Transverse colon (tissue), 4 donors: ENCODE measurements around the gene TDRD1. TPM values are rescaled to one million over a fixed set of nuclear protein-coding genes. Genes with fewer than 3 reads are reported as not detected.

Source experiments
- DNase-seq: peaks from one replicate; pipeline ENCODE4 v3.0.0-alpha.2; 2019
- H3K27ac ChIP-seq, 4 donors: fragments of 200-600 bp; sonication (generic); 2 replicates each; pipeline ENCODE4 v1.5.1; 2016 to 2018; ENCODE audit warnings: inconsistent platforms in 4 of 4
- H3K27me3 ChIP-seq: fragments of 200-600 bp; sonication (generic); 2 replicates; pipeline ENCODE4 v1.5.1; 2017; ENCODE audit warnings: inconsistent platforms
- H3K36me3 ChIP-seq, 4 donors: fragments of 200-600 bp; sonication (generic); 2 replicates each; pipeline ENCODE4 v1.5.1; 2017 to 2019; ENCODE audit warnings: inconsistent platforms in 4 of 4
- H3K4me1 ChIP-seq, 4 donors: fragments of 200-600 bp; sonication (generic); 2 replicates each; pipeline ENCODE4 v1.5.1; 2017 to 2020; ENCODE audit warnings: inconsistent platforms in 4 of 4
- H3K4me3 ChIP-seq, 4 donors: fragments of 200-600 bp; sonication (generic); 1 replicate in 1 of 4; 2 replicates in 3 of 4; pipeline versions ENCODE4 v1.5.1 to v1.6.1; 2017 to 2019; ENCODE audit warnings: inconsistent platforms in 4 of 4
- H3K9me3 ChIP-seq, 2 donors: fragments of 200-600 bp; sonication (generic); 2 replicates each; pipeline ENCODE4 v1.5.1; 2017 to 2019; ENCODE audit warnings: inconsistent platforms in 2 of 2
- EP300 ChIP-seq: sonication (generic); formaldehyde crosslinking; IDR thresholded peaks from one replicate; pipeline ENCODE4 v1.6.1; 2017; ENCODE audit warnings: antibody characterized with exemption, low read depth
- POLR2A ChIP-seq: fragments of 450-650 bp; IDR thresholded peaks from one replicate; pipeline ENCODE4 v1.6.1; 2016; ENCODE audit warnings: antibody characterized with exemption, mild to moderate bottlenecking, moderate library complexity
- POLR2AphosphoS5 ChIP-seq, 3 donors: sonication (generic); formaldehyde crosslinking; IDR thresholded peaks; one replicate each; pipeline ENCODE4 v1.6.1; 2016; ENCODE audit warnings: antibody characterized with exemption in 3 of 3
- WGBS, 2 donors: methylation state at CpG; one replicate each; pipeline ENCODE4 v1.1.5; 2018; ENCODE audit warnings: low coverage in 1 of 2; 5-methylcytosine and 5-hydroxymethylcytosine counted together
- in situ Hi-C, 4 donors: fragments of 200-750 bp; cut with MboI; loops; one replicate each; pipeline versions ENCODE4 v1.15.0 to v1.15.1; 2017; ENCODE audit warnings: low sequenced_read_pairs in 3 of 4, low pct_ligation_motif_present in 1 of 4, low pct_unique_long_range_greater_than_20kb in 1 of 4
- intact Hi-C: fragments of 100-400 bp; cut with DNase I; formaldehyde crosslinking; loops from one replicate; pipeline ENCODE4 v1.15.1; 2023; ENCODE audit warnings: low total_unique reads
- total RNA-seq, 4 donors: library from RNA; depleted of rRNA; stranded (reverse); fragments of >200 nt; gene quantifications; one replicate each; pipeline ENCODE4 v1.1.0, GENCODE V29; 2016
- TF ChIP-seq, protein P1 (sequence below), 5 experiments: fragments of 200-600 bp in 3 of 5; fragments of 450-650 bp in 2 of 5; sonication (generic) in 3 of 5; IDR thresholded peaks; 1 replicate in 2 of 5; 2 replicates in 3 of 5; pipeline ENCODE4 v1.5.1; 2016 to 2017; ENCODE audit warnings: antibody characterized with exemption in 5 of 5, inconsistent platforms in 3 of 5, mild to moderate bottlenecking in 2 of 5, moderate library complexity in 1 of 5

The TDRD1 gene
- total RNA-seq, 4 donors from 2014 or later = 0.14 TPM; not detected in 3

DNA sequence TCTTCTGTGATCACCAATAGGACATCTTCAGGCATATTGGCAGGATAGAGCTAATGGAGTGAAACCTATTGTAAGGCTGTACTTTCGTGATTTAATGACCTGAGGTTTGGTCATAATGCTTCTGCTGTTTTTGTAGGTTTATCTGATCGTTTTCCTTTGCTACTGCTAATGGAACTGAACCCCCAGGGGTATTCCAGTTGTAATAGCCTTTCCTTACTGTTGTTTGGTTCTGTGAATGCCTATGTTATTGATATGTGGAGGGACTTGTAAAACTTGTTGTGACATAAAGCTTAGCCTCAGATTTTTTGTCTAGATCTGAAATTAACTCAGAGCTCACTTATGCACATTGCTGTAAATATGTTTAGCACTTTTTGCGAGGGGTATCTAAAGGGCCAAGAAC is 49.0 kb downstream of the TDRD1 start:
- H3K36me3 ChIP-seq = no peaks in the 10 kb centered on the region
- no peak overlapping the region for H3K27ac ChIP-seq
- in situ Hi-C loops (no loop called here), intact Hi-C loops (no loop called here)
- WGBS, 2 donors = 61 to 62% methylated on average over 2 to 3 of the region's 3 CpGs
- TF ChIP-seq, protein P1, sequence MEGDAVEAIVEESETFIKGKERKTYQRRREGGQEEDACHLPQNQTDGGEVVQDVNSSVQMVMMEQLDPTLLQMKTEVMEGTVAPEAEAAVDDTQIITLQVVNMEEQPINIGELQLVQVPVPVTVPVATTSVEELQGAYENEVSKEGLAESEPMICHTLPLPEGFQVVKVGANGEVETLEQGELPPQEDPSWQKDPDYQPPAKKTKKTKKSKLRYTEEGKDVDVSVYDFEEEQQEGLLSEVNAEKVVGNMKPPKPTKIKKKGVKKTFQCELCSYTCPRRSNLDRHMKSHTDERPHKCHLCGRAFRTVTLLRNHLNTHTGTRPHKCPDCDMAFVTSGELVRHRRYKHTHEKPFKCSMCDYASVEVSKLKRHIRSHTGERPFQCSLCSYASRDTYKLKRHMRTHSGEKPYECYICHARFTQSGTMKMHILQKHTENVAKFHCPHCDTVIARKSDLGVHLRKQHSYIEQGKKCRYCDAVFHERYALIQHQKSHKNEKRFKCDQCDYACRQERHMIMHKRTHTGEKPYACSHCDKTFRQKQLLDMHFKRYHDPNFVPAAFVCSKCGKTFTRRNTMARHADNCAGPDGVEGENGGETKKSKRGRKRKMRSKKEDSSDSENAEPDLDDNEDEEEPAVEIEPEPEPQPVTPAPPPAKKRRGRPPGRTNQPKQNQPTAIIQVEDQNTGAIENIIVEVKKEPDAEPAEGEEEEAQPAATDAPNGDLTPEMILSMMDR (IDR thresholded peaks at IDR 0.05) = no peak
- no peak for TF ChIP-seq EP300
- TF ChIP-seq POLR2AphosphoS5 (IDR thresholded peaks at IDR 0.05) = no peak
- no peak for TF ChIP-seq POLR2A
- no peaks in the 10 kb centered on the region for H3K9me3 ChIP-seq
- DNase-seq = no peak
- no peaks in the 10 kb centered on the region for H3K4me1 ChIP-seq
- H3K27me3 ChIP-seq = peaks cover 76% of the 10 kb centered on the region
- H3K4me3 ChIP-seq = no peak overlapping the region

DNA sequence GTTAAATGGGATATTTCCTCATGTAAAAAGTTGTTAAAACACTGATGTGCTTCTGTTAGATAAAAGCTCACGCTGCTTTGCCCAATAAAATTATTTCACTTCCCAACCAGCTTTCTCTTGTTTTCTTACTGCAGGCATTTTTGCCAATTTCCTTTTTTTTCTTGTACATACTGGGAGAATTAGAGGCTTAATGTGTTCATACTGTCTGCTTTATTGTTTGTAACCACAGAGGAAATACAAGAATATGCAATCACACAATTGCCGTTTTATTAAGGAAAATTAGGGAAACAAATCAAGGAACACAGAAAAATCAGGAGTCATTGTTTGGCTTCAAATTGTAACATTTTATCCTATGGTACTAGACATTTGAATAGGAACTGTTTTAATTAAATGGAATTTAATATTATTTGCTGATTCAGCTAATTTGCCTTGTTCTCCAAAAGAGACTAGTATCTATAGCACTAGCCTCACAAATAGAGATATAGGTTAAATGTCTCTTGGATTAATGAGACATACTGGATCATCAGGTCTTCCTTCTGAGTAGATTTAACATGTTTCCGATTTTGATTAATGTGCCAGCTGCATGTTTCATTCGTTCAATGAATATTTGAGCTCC is 53.5 kb downstream of the TDRD1 start:
- in situ Hi-C loops (no loop called here), intact Hi-C loops (no loop called here)
- H3K4me3 ChIP-seq = no peak overlapping the region
- no peaks in the 10 kb centered on the region for H3K36me3 ChIP-seq
- no peaks in the 10 kb centered on the region for H3K4me1 ChIP-seq
- peaks cover 87% of the 10 kb centered on the region for H3K27me3 ChIP-seq
- 69 to 72% methylated on average over 4 of the region's 4 CpGs for WGBS, 2 donors
- no peaks in the 10 kb centered on the region for H3K9me3 ChIP-seq
- no peak for TF ChIP-seq POLR2AphosphoS5 (IDR thresholded peaks at IDR 0.05)
- TF ChIP-seq, protein P1 (IDR thresholded peaks at IDR 0.05) = no peak
- no peak for TF ChIP-seq POLR2A
- no peak for TF ChIP-seq EP300
- no peak for DNase-seq
- no peak overlapping the region for H3K27ac ChIP-seq

- H3K4me1 ChIP-seq = peaks cover 0 to under 1% (median 0%) of the 10 kb centered on the region in 4 donors
- WGBS, 2 donors = 73 to 88% methylated on average over 1 to 6 of the region's 6 CpGs
- no peaks in the 10 kb centered on the region for H3K9me3 ChIP-seq
- DNase-seq = no peak
- no peak overlapping the region for H3K4me3 ChIP-seq
- H3K27me3 ChIP-seq = peaks cover 88% of the 10 kb centered on the region
- no peak for TF ChIP-seq POLR2A
- TF ChIP-seq POLR2AphosphoS5 (IDR thresholded peaks at IDR 0.05) = no peak
- TF ChIP-seq, protein P1 (IDR thresholded peaks at IDR 0.05) = no peak
- TF ChIP-seq EP300 = no peak
- no peaks in the 10 kb centered on the region for H3K36me3 ChIP-seq
- in situ Hi-C loops (no loop called here), intact Hi-C loops (no loop called here)
- H3K27ac ChIP-seq = no peak overlapping the region
Observed at GRCh38 chr10:114233482-114233881, 54.3 kb downstream of the TDRD1 start.

DNA sequence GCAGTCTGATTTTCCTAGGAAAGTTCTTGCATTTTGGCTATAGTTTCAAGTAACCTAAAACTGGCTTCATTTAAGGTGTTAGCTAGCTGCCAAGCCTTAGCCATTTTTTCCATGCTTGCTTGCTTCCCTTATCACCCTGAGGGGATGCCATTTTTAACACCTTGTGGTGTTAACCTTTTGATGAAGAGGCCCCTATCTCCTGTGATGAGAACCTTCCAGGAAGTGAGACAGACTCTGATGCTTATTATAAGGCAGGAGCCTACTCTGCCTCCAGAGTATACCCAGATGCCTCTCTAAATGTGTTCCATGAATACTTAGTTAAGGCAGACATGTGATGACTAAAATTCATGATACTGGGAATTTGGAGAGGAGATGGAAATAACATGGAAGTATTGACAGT is 55.0 kb downstream of the TDRD1 start:
- Histone ChIP-seq H3K4me3 (no peak overlapping the region), H3K27ac (no peak overlapping the region), H3K36me3 (no peaks in the 10 kb centered on the region), H3K27me3 (peaks cover 91% of the 10 kb centered on the region), H3K9me3 (no peaks in the 10 kb centered on the region), H3K4me1 (peaks cover 0 to 7% (median 5%) of the 10 kb centered on the region in 4 donors)
- TF ChIP-seq POLR2AphosphoS5 (IDR thresholded peaks at IDR 0.05) = no peak
- TF ChIP-seq, protein P1 (IDR thresholded peaks at IDR 0.05) = no peak
- TF ChIP-seq EP300 = no peak
- no peak for TF ChIP-seq POLR2A
- in situ Hi-C loops (no loop called here), intact Hi-C loops (no loop called here)
- DNase-seq = no peak
